Measurements from ENCODE around the gene RAB40C. TPM values are rescaled to one million over a fixed set of nuclear protein-coding genes. Genes with fewer than 3 reads are reported as not detected.

Gene RAB40C
- total RNA-seq, 1 experiment from 2014 or later = 13.3 TPM

Other genes with a start within 250 kb of the RAB40C start
- 21.6 and 22.8 TPM in 2 replicates for gene AXIN1, start 237.3 kb upstream of the RAB40C start, total RNA-seq (2014; rRNA removed)
- gene MRPL28, start 219.5 kb upstream of the RAB40C start, total RNA-seq (2014; rRNA removed) = 135 and 156 TPM in 2 replicates
- 72.4 and 90.2 TPM in 2 replicates for gene PGAP6, start 208.1 kb upstream of the RAB40C start, total RNA-seq (2014; rRNA removed)
- gene NME4, start 192.9 kb upstream of the RAB40C start, total RNA-seq (2014; rRNA removed) = 142 and 186 TPM in 2 replicates
- gene DECR2, start 188.2 kb upstream of the RAB40C start, total RNA-seq (2014; rRNA removed) = 18.8 and 22.6 TPM in 2 replicates
- 44.1 and 61.6 TPM in 2 replicates for gene RAB11FIP3, start 164.4 kb upstream of the RAB40C start, total RNA-seq (2014; rRNA removed)
- gene CAPN15, start 62.4 kb upstream of the RAB40C start, total RNA-seq (2014; rRNA removed) = 66.5 and 71.1 TPM in 2 replicates
- gene PRR35, start 29.7 kb upstream of the RAB40C start, total RNA-seq (2014; rRNA removed) = 0.06 TPM in 1 of 2 replicates, not detected in the other
- gene NHLRC4, start 23.1 kb upstream of the RAB40C start, total RNA-seq (2014; rRNA removed) = 0.11 TPM in 1 of 2 replicates, not detected in the other
- gene PIGQ, start 20.1 kb upstream of the RAB40C start, total RNA-seq (2014; rRNA removed) = 46.7 and 51.4 TPM in 2 replicates
- gene WFIKKN1, start 40.9 kb downstream of the RAB40C start, total RNA-seq (2014; rRNA removed) = 0.06 TPM in 1 of 2 replicates, not detected in the other
- 132 and 145 TPM in 2 replicates for gene METTL26, start 46.2 kb downstream of the RAB40C start, total RNA-seq (2014; rRNA removed)
- 19.7 and 20.2 TPM in 2 replicates for gene MCRIP2, start 51.8 kb downstream of the RAB40C start, total RNA-seq (2014; rRNA removed)
- 23.4 and 29.1 TPM in 2 replicates for gene WDR90, start 59.3 kb downstream of the RAB40C start, total RNA-seq (2014; rRNA removed)
- 79.4 and 87.4 TPM in 2 replicates for gene RHOT2, start 78.1 kb downstream of the RAB40C start, total RNA-seq (2014; rRNA removed)
- 0.58 and 0.80 TPM in 2 replicates for gene RHBDL1, start 85.6 kb downstream of the RAB40C start, total RNA-seq (2014; rRNA removed)
- 287 and 383 TPM in 2 replicates for gene STUB1, start 90.3 kb downstream of the RAB40C start, total RNA-seq (2014; rRNA removed)
- gene JMJD8, start 94.3 kb downstream of the RAB40C start, total RNA-seq (2014; rRNA removed) = 68.1 and 71.2 TPM in 2 replicates
- gene WDR24, start 100.3 kb downstream of the RAB40C start, total RNA-seq (2014; rRNA removed) = 7.1 and 9.1 TPM in 2 replicates
- gene FBXL16, start 115.7 kb downstream of the RAB40C start, total RNA-seq (2014; rRNA removed) = 0.13 TPM in 1 of 2 replicates, not detected in the other
- 94.9 and 127 TPM in 2 replicates for gene METRN, start 125.1 kb downstream of the RAB40C start, total RNA-seq (2014; rRNA removed)
- 36.7 and 55.9 TPM in 2 replicates for gene ANTKMT, start 131.1 kb downstream of the RAB40C start, total RNA-seq (2014; rRNA removed)
- 5.1 and 7.0 TPM in 2 replicates for gene CCDC78, start 136.4 kb downstream of the RAB40C start, total RNA-seq (2014; rRNA removed)
- 10.7 and 19.2 TPM in 2 replicates for gene HAGHL, start 137.0 kb downstream of the RAB40C start, total RNA-seq (2014; rRNA removed)
- 29.0 and 31.9 TPM in 2 replicates for gene CIAO3, start 150.9 kb downstream of the RAB40C start, total RNA-seq (2014; rRNA removed)
- gene MSLN, start 170.7 kb downstream of the RAB40C start, total RNA-seq (2014; rRNA removed) = not detected in 2 replicates
- gene RPUSD1, start 198.3 kb downstream of the RAB40C start, total RNA-seq (2014; rRNA removed) = 46.0 and 56.6 TPM in 2 replicates
- gene CHTF18, start 198.6 kb downstream of the RAB40C start, total RNA-seq (2014; rRNA removed) = 39.2 and 51.2 TPM in 2 replicates
- not detected in 2 replicates for gene GNG13, start 210.7 kb downstream of the RAB40C start, total RNA-seq (2014; rRNA removed)